UCSD-AML1 (cell line): ENCODE data around the gene ATP6V0E1.
A peak's percentile ranks its signal among the peaks of the same experiment; 100 is the strongest.

Experiments
- DNase-seq: peaks from one replicate; lab custom pipeline; 2025; ENCODE audit not compliant: unreplicated experiment; lab: John Stamatoyannopoulos, UW

The ATP6V0E1 gene

DNA sequence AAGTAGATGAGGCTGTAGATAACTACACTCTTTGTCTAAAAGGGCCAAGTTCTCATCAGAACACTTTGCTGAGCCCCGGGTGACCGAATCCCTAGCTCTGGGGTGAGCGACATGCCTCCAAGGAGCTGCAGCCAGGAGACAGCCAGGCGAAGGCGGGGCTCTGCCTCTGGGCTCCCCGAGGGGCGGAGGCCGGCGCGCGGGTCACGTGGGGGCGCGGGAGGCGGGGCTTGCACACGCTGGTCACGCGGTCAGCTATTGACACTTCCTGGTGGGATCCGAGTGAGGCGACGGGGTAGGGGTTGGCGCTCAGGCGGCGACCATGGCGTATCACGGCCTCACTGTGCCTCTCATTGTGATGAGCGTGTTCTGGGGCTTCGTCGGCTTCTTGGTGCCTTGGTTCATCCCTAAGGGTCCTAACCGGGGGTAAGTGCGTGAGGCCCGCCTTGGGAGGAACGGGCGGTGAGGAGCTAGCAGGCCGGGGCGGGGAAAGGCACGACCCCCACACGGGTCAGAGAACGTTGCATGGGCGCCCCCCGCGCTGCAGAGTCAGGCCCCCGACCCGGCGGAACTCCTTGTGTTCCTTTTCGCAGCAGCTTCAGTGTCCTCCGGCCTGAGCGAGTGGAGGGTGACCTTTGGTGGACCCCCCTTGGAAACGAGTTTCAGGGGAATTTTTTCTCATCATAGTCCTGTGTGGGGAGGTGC is at the start of gene ATP6V0E1:
ATP6V0E1 (plus strand) TSS at position 230 of the 702 bp plus-strand sequence; CDS start at position 320, 90 bp downstream.
- DNase-seq = peak; percentile 94

DNA sequence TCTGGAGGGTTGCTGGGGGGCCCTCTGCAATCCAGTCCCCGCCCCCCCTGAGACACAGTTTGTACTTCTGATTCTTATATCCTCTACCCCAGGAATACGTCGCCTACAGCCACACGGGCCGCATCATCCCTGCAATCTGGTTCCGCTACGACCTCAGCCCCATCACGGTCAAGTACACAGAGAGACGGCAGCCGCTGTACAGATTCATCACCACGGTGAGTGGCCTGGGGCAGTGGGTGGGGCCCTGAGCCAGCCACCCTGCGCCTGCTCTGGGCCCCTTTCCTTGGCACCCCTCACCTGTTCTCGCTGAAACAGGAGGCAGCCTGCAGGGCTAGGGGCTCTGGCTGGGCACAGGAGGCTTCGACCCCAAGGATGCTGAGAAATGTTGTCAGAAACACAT is 48.5 kb upstream of the ATP6V0E1 start:
- DNase-seq = no peak

DNA sequence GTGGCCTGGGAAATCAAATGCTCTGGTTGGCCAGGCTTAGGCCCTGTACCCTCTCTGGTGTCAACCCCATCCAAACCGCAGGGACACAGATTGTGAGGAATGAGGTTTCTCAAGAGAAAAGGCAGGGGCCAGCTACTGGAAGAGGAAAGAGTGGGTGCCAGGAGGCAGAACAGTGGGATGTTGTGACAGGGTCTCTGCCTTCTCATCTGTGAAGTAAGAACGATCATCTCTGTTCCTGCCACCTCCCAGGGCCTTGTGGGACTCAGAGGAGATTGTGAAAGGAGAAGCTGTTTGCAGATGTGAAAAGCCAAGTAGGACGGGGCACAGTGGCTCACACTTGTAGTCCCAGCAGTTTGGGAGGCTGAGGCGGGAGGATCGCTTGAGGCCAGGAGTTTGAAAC is 47.2 kb upstream of the ATP6V0E1 start:
- no peak for DNase-seq

DNA sequence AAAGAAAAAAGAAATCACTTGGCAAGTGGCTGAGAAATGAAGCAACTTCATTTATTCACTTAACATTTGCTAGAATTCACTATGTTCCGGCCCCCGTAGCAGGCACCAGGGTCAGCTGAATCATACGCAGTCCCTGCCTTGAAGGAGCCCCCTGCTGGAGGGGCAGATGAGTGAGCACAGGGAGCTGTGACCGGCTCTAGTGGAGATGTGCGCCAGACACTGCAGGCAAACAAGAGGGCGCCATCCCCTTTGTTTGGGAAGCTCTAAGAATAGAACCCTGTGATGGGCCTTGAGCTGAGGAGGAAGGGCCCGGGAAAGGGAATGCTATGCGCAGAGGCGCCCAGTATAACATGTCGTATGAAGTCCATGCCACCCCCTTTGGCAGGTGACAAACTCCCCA is 44.5 kb upstream of the ATP6V0E1 start:
- peak; percentile 63 for DNase-seq

DNA sequence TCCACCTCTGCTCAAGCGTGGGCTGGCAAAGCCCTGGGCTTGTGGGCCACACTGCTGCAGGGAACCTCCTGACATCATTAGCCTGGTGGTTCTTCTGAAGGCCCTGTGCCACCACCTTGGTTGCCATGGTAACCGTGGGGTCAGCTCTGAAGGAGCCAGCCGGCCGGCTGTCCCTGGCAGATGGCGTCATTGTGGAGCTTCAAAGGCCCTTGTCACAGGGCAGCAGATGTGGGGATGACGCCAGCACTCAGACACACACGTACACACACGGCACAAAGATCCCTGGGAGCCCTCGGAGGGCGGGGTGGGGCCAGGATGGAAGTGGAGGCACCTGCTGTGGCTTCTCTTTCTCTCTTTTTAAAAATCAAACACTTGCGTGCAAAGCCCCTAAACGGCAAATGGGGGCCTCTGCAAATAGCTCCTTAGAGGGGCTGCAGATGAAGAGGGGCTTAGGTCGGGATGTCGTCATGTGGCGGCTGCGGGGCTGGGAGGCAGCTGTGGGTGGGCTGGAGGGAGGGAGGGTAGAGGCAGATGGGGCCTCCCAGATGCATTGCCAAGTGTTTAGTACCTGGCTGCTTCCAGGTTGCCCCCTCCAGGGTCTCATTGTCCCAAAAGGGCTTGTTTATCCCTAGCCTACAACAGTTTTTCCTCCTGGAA is 43.8 kb upstream of the ATP6V0E1 start:
- DNase-seq = no peak

DNA sequence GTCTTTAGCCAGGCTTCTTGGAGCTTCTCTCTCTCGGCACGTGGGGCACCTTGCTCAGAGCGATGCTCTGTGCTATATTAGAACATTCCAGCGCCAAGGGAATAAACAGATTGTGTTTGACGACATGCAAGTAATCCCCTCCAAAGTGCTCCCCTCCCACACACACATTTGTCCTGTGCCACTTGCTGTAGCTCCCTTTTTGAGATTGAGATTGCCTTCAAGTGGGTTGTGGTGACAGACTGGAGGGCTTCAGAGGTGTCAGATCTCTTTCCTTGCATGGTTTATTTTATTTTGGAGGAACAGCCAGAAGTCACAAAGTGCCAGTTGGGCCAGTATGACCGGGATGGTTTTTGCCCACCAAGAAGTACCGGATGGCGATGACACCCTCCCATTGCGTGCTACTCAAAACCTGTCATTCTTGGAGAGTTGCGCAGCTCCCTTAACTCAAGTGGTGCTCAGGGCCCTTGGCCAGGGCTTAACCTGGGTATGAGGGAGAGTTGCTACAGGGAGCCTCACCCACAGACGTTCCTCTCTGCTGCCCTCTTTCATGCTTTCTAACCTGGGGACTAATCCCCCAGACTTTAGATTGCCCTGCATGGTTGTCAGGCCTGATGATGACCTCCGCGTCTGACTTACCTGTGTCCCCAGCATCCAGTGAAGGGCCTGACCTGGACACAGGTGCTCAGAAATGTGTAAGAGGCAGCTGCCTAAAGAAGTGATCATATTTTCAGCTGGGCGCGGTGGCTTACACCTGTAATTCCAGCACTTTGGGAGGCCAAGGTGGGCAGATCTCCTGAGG is 43.1 kb upstream of the ATP6V0E1 start:
- no peak for DNase-seq

DNA sequence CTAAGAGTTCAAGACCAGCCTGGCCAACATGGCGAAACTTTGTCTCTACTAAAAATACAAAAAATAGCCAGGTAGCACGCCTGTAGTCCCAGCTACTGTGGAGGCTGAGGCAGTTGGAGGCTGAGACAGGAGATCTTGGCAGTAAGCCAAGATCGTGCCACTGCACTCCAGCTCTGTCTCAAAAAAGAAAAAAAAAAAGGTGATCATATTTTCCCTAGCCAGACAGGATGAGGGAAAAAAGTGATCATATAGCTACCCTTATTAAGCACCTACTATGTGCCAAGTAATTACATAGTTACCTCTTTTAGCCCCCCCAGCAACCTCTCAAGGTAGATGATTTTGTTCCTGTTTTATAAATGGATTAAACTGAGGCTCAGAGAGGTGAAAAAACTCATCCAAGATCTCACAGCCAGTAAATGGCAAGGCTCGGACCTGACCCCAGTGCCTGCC is 42.5 kb upstream of the ATP6V0E1 start:
- no peak for DNase-seq

DNA sequence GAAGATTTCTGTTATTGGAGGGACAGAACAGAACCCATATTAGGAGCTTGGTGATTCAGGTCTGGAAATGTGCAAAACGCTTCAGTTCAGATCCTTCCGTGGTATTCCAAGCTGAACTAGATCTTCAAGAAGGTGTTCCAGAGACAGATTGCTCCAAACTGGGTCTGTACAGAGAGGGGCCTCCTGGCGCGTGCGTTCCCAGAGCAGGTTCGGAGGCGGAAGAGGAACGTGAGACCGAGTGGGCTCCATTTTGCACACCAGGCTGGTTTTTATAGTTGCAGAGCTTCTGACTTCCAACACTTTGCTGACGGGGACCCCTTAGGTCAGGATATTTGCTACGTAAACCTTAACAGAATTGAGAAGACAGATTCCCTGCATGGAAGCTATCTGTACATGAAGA is 41.0 kb upstream of the ATP6V0E1 start:
- DNase-seq = no peak

DNA sequence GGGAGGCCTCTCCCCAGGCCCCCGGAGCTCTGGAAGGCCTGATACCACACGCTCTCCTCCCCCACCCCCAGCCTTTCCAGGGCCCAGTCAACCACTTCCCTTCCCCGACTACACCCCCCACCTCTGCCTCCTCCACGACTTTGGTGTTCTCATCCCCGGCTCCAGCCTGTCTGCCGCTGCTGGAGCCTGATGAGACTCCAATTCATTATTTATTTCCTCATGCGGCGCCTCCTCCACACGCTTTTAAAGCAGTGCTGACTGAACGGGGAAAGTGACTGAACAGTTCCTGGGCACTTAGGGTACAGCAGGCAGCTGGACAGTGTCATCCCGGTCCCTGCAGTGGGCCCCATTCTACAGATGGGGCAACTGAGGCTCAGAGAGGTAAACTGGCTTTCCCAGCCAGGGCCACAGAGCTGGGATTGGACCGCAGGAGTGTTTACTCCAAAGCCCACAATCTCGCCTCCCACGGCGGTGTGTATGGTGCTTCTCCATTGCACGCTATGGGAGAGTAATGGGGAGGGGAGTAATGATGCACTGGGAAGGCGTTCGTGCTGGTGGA is 40.2 kb upstream of the ATP6V0E1 start:
- DNase-seq = peak; percentile 84

DNA sequence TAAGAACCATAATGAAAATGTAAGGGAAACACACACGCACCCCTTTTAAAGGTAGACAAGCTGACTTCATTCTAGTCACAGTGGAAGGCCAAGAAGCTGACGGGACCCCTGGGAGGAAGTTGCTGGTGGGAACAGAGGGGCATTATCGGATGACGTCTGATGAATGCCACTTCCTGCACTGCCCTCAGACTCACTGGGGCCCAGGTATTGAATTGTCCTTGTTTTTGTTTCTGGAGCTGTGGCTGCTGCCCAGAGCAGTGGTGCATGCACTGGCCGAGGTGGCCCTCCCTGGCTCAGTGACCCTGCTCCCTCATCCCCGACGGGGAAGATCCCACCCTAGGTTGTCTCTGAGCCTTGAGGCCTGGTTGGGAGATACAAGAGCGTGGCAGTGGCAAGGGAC is 39.7 kb upstream of the ATP6V0E1 start:
- no peak for DNase-seq

DNA sequence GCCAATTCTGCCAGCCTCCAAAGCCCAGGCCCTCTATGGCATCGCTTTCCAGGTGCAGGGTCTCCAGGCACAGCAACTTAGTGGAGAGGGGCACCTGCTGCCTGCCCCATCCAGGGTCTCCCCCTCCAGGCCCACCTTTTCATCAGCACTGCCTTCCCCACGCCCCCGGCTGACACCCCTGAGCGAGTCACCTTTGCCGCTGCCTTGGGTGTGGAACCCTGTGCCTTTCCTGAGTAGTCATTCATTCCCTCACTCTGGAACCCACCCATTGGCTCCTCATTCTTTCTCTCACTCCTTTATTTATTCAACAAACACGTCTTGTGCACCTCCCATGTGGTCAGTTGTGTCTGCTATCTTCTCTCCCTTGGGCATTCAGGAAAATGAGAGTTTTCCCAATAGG is 38.8 kb upstream of the ATP6V0E1 start:
- DNase-seq = no peak

DNA sequence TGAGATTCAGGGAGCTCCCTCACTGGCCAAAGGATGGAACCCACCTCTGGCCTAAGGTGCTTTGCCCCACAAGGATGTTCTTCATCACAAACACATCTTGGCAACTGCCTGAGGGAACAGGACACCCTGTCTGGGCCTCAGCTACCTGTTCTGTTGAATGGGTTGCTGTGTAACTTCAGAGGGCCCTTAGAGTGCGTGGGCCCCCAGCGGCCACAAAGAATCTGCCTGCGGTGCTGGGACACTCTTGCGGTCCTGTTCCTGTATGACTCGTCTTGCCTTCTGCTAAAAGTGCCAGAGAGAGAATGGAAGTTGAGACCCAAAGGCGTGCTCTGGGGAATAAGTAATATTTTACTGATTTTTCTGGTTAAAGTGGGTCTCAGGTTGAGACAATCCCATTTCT is 38.4 kb upstream of the ATP6V0E1 start:
- no peak for DNase-seq

DNA sequence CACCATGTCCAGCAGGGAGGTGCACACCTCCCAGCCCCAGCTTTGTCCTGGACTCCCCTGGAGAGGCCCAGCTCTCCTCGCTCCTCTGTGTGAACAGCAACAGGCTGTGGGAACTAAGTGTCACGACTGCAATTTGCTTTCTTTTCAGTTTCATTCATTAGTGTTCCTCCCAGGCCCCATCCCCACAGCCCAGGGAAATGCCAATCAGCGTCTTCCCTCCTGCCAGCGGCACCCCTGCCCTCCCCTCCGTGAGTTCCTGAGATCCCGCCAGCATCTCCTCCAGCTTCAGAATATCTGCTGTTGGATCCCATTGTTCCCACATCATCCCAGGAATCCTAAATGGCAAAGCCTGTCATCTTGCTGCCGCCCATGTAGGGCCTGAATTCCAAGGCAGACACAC is 37.4 kb upstream of the ATP6V0E1 start:
- no peak for DNase-seq

DNA sequence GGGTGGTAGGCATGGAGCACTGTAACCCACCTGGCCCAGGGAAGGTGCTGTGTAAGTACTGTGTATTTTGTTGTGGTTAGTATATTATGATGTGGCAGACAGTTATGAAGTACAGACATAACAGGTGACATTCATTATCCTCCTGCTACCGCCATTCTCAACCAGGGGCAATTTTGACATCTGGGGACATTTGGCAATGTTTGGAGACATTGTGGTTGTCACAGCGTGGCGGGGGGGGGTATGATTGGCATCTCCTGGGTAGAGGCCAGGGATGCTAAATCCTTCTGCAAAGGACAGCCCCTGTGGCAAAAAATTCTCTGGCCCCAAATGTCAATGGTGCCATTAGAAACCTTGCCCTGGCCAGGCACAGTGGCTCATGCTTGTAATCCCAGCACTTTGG is 34.1 kb upstream of the ATP6V0E1 start:
- DNase-seq = no peak

DNA sequence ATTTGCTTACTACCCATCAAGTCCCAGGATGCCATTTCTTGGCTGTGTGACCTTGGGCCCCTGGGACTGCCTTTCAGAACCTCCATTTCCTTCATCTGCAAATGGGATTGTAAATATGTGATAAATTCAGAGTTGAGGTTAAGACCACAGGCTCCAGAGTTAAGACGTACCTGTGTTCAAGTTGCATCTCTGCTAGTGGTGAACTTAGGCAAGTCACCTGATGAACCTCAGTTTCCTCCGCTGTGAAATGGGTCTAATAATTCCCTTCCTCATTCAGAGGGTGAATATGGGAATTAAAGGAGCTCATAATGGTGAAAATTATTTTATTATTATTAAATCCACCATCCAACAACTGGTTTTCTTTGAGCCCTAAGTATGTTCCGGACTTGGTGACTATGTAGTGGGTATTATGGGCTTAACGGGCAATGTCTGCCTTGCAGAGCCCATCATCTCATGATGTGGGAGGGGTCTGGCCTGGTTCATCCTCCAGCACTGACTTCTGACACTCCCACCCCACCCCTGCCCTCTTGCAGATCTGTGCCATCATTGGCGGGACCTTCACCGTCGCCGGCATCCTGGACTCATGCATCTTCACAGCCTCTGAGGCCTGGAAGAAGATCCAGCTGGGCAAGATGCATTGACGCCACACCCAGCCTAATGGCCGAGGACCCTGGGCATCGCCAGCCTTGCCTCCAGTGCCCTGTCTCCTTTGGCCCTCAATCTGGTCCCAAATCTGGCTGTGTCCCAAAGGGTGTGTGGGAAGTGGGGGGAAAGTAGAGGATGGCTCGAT is 33.2 kb upstream of the ATP6V0E1 start:
- no peak for DNase-seq

DNA sequence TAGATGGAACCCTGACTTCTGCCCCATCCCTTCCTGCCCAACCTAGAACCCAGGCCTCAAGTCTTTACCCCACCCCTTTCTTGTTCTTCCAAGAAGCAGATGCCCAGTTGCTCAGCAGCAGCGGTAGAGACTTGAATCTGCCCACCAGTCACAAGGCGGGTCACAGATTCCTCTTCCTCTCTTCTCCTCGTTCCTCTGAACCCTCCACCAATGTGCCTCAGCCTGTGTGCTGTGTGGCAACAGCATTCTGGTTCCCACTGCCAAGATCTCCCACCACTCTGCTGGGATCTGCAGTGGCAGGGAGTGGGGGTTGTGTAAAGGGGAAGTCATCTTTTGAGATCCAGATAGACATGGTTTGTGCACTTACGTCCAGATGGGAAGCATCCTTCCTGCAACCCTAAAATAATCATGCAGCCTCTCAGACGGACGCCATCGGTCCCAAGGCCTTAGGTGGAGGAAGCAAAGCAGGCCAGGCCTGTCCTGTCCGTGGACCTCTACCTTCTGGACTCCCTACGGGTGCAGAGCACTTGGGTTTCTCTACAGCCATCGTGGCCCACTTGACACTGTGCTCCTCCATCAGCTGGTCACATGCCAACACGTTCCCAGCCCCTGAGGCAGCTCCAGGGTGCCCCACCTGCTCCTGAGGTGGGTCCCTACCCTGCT is 32.1 kb upstream of the ATP6V0E1 start:
- DNase-seq = no peak

DNA sequence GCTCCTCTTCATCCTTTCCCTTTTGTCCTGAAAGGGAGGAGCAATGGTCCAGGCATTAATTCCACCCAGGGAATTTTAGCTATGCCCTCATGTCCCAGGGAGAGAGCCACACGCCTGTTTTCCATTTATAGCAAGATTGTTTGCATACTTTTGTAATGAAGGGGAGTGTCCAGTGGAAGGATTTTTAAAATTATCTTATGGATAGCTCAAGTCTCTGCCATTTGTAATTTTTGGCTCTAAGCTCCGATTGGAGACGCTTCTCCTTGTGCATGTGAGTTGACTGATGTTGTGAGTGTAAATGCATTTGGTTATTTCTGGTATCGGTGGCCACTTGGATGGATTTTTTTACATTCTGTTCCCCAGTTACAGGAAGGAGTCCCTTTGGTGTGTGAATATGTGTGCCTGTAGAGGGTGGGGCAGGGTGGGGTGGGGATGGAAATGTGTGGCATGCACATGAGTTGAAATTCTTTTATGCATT is 31.5 kb upstream of the ATP6V0E1 start:
- DNase-seq = no peak

DNA sequence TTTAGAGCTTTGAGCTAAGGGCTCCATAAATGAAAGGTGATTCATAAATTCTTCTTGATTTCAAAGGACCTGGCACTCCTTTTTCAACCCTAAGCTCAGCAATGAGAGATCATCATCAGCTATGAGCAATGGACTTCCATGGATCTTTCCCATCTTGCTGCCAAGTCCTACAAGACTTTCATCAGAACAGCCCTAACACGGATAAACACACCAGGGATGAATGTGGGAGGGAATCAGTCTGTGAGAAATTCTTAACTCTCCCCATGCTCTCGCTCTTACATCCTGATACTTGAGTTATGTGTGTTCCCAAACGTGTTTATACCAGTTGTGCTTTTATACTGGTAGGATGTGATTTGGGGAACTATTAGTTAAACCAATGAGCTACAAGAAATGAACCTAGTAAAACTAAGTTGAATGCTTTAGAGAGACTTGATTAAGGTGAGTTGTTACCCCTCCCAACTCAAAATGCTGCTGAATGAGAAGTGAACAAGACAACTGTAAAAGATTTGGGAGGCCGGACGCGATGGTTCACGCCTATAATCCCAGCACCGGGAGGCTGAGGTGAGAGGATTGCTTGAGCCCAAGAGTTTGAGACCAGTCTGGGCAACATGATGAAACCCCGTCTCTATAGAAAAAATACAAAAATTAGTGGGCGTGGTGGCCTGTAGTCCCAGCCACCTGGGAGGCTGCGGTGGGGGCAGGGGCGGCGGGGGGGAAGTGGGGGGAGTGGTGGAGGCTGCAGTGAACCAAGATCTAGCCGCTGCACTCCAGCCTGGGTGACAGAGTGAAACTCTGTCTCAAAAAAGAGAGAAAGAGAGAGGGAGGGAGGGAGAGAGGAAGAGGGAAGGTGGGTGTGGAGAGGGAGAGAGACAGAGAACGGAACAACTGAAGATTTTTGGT is 29.5 kb upstream of the ATP6V0E1 start:
- no peak for DNase-seq

DNA sequence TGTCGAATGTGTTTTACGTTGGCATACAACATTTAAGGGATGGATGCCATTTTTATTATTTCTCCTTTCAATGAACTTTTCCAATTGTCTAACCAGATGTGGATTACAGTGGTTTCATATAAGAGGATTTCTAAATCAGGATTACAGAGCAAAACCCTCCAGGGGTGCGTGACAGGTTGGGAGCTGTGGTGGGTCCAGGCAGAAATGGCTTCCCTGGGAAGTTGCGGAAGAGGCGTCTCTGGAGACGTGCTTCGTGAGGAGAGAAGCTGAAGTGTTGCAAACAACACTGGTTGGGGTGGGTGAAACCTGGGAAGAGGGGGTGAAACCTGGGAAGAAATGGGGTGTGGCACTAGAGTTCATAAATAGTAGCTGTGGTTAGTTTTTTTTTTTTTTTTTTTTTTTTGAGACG is 28.8 kb upstream of the ATP6V0E1 start:
- no peak for DNase-seq
